SKM-1 (cell line): ENCODE measurements around the gene OST4.
A peak's percentile ranks its signal among the peaks of the same experiment; 100 is the strongest.
"Not testable (repeated sequence)": the region's sequence is repeated elsewhere in the genome, so short reads cannot be mapped to it uniquely, and the experiment has no call there.

Source experiments
- DNase-seq: peaks from one replicate; lab custom pipeline; 2025; ENCODE audit not compliant: unreplicated experiment; lab: John Stamatoyannopoulos, UW

OST4 gene

DNA sequence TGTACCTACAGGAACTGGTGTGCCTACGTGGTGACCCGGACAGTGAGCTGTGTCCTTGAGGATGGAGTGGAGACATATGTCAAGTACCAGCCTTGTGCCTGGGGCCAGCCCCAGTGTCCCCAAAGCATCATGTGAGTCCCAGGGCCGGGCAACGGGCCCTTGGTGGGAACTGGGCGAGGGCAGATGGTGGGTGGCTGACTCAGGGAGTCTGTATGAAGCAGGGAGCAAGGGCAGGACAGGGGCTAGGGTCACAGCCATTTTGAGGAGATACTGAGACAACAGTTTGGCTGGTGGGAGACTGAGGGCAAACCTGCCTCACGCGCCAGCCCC is 8.7 kb upstream of the OST4 start:
- no peak for DNase-seq

DNA sequence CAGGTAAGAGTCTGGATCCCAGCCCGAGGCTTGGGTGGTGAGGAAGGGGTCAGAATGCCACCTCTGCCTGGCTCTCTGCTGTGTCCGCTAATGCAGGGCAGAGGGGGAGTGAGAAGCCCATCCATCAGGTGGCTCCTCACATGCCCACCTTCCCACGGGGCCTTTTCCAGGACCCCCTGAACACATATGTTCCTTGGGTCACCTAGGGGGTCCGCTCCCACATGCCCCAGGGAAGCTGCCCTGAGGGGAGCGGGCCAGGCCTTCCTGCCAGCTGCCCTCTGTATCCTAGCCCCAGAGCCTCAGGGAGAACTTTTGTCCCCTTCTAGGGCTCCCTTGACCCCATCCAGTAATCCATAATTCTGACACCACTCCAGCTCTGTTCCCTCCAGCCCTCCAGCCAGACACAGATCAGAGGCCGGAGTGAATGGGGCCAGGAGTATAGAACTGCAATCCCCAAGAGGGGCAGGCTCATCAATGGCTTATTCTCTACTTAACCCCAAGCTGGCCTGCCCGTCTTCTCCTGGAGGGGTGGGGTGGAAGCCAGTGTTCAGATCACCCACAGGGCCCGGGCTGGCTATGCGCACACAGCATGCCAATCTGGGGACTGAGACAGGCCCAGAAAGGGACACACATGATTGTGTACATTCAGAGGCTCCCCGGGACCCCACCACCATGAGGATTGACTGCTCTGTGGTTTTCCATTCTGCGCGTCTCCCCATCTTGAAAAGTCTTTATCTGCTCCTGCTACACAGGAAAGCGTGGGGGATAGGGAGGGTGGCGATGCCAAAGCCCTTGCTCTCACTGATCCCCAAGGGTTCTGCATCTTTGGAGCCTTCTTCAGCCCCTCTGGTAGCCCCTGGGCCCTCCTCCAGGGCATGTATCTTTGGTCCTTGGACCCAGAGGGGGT is 8.0 kb upstream of the OST4 start:
- no peak for DNase-seq

DNA sequence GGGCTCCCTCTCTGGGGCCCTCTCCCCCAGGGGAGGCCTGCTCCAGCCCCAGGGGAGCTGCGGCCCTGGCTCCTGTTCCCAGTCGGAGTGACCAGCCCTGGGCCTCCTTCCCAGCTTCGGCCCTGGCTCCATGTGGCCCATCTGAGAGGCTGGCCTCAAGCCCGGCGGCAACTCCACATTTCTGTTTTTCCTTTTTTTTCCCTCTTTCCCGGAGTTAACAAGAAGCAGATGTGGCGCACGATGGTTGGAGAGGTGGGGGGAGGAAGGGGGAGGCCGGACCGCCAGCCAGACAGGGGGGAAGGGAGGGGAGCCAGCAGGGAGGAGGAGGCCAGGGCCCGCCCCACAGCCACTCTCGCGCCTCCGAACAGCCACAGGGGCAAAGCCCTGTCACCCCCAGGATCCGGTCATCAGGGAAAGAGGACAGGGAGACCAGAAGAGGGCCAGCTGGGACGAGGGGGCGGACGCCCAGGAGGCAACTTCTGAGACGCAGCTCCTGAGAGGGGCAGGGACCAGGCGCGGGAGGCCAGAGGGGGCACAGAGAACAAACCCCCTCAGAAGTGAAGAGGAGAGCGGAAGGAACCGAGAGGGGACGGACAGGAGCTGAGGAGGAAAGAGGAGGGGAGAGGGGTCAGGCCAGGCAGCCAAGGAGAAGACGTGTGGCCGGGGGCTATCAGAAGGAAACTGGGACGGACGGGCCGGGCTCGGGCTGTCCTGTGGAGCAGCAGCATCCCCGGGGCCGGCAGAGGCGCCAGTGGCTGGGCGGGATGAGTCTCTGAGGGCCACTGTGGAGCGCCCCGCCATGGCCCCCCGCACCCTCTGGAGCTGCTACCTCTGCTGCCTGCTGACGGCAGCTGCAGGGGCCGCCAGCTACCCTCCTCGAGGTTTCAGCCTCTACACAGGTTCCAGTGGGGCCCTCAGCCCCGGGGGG is 7.1 kb upstream of the OST4 start, which contains the start of gene EMILIN1:
Gene EMILIN1 (plus strand): TSS at position 349 of the 928 bp plus-strand sequence. CDS start 451 bp downstream, at position 800.
- DNase-seq: no peak

DNA sequence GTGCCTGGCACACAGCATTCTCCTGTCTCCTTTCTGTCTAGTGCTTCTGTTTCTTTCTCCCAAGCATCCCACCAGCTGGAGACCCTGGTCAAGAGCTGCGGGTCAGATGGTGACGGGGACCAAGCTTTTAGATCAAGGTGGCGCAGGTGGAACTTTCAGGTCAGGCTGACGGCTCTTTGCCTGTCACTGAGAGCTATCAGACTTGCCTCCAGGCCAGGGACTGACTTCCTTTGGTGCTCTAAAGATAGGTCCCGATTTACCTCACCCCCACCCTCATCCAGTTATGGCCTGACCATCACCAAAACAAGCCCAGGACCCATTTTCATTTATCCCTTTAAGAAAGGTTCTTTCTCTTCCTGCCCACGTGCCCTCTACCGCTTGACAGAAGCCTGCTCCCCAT is 5.8 kb upstream of the OST4 start:
- no peak for DNase-seq

DNA sequence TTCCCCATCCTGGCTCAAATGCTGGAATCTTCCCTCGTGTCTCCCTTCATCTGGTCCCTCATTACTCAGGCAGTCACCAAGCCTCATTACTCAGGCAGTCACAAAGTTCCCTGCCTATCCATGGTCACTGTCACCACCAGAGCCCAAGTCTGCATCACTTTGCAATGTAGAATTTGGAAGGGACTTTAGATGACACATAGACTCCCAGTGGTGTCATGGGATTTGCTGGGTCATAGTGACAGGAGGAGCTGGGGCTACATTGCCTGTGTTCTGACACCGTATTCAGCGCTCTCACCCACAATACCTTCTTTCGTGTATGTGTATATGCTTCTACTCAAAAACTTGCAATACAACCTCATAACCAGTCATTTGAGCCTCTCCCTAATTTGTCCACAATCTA is 4.9 kb upstream of the OST4 start:
- no peak for DNase-seq

DNA sequence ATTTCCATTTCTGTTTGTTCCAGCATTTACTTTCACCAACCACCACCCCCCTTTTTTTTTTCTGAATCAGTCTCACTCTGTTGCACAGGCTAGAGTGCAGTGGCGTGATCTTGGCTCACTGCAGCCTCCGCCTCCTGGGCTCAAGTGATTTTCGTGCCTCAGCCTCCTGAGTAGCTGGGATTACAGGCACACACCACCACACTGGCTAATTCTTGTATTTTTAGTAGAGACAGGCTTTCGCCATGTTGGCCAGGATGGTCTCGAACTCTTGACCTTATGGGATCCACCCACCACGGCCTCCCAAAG is 4.1 kb upstream of the OST4 start:
- DNase-seq: not testable (repeated sequence)

DNA sequence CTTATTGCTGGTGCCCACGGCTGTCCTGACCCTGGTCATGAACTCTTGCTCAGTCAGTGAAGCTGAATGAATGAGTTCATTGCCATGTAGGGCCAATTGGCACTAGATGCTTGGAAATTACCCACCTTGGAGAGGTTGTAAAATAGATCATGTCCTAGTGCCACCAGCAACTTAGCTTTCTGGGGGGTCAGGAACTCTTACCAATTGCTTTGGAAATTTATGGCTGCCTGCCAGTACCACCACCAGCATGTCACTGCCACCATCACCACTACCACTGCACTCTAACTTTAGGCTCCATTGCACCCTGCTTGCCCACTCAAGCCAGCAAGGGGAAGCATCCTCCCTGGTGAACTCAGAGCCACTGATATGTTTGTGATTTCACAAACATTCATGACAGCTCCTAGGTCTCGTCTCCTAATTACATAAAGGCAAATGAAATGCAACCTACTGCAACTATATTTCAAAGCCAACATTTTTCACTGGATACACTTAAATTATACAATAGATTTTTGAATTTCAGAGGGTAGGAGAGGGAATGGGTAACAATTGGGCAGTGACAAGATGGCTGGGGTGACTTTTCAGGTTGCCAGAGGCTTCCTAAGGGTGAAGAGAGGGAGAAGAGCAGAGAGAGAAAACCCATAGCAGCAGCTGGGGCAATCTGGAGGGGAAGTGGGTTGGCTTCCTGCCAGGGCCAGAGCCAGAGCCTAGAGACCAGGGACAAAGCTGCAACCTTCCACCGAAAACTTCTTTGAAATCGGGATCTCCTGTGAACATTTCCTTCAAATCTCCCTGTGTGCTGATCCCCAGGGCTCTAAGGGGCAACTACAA is 3.5 kb upstream of the OST4 start:
- DNase-seq: peak; percentile 48

DNA sequence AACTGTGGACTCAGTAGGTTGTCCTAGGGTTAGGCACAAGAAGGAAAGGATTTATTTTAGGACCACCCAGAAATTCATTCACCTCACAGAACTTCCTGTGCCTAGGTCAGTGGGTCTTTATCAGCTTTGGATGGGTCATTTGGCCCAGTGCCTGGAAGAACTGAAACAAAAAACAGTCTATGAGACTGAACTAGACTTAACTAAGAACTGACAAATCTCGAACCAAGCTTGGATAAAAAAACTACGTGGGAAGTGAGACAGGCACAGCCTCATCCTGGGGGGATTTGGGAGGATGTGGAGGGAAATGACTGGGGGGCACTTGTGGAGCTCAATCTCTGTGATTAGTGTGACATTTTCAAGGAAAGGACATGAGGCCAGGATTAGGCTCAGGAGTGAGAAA is 2.3 kb upstream of the OST4 start:
- no peak for DNase-seq

DNA sequence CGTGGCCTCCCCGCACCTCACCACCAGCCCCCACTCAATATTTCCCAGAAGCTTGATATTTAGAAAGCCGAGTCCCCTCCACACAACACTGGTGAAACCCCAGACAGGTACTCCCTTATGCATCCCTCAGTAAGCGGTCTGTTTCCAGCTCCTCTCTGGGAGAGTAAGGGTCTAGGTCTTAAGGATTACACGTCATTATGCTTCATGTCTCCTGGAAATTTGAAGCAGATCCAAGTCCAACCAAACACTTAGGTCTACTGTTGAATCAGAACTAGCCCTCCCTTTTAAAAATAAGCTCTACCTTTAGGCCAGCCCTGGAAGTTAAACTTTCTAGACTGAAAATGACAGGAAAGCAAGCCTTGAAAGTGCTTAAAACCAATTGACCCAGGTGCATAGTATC is 1.5 kb upstream of the OST4 start:
- DNase-seq: no peak

DNA sequence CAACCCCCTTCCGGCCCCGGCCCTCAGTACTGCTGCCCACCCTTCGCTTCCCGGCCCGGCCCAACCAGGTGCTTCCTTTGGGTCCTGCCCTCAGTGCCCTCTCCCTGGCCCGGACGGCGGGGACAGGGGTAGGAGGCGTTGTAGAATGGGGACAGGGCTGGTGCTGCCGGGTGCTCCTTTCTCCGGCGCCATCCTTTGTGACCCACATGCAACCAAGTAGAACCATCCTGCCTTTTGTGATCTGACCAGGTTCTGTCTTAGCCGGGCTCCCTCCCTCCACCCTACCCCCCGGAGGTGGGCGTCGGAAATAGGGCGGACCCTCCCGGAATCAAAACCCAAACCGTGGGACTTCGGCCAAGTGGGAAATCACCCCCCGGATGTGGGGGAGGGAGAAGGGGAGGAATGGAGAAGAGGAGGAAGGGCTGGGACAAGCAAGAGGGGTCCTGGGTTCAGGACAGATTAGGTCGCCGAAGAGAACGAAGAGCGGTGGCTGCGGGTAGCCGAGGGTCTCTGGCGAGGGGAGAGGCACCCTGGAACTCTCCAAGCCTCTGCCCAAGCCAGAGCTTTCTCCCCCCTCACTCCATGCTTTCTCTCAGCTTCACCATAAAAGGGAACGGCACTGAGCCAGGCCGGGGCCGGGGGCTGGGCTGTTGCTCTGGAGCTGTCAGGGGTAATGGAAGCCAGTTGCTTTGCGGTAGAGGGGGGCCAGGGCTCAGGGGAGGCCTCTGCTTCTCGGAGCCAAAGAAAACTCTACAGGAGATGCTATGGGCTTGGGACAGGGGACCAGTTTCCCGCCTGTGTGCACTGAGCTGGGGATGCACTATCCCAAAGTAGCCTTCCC is 756 bp upstream of the OST4 start:
- DNase-seq: no peak

DNA sequence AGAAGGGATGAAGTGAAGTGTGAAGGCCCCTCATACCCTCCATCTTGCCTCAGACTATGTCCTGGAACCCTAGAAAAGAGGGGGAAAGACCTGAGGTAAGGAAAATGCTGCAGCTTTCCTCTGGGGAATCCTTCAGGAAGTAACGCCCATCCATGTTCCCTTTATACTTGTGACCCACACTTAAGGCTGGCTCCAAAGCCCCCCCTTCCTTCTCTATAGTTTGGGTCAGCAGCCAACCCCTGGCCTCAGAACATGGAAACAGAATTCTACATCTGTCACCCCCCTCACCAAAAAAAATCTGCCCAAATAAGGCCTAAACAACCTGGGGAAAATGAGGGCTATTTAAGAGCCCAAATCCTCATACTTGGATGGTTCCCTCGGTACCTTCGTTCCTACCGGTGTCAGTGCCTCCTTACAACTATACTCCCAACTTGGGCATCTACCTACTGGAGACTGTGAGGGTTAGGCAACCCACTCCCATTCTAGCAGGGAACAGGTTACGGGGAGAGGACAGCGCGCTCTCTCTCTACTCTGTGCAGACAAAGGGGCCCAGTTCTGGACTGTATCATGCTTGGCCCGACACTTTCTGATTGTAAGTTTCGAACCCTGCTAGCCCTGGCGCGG is 689 bp downstream of the OST4 start:
- no peak for DNase-seq

DNA sequence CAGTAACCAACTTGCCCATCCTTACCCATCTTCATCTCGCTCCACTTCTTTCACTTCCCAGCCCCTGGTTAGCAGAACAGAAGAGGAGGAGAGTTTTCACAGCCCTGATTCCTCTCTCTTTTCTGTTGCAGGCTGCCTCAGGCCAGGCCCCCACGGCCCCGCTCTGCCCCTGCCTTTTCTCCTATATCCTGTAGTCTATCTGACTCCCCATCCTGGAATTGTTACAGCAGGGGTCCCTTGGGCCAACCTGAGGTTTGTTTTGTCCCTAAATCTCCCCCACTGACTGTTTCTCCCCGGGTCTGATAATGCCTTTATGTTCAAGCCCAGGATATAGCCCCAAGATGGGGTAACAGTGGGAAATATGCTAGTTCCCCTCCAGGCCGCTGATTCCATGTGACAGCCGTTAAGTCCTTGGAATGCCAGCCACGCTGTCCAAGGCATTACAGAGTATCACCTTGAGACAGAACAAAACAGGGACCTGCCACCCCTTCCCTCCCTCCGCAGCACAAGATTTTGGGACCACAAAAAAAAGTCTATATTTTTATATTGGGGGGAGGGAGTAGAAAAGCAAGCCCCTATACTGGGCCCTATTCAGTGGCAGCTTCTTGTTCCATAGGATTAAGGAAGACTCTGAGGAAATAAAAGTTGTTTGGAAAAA is 1.4 kb downstream of the OST4 start:
- no peak for DNase-seq

DNA sequence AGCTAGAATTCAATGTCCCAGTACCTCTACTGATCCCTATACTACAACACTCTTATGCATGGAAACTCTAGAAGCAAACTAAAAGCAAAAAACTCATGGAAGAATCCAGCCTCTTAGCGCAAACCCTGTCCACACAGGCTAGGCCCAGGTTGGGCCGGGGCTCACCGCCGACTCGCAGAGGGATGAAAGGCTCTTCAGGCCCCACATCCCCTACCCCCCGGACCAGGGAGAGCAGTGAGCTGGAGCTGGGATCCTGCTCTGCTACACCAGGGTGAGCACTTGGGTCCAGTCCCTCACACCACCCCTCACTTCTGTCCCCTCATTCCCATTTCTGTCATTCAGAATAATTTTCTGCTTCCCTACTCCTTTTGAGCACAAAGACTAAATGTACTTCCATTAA is 2.0 kb downstream of the OST4 start:
- no peak for DNase-seq

DNA sequence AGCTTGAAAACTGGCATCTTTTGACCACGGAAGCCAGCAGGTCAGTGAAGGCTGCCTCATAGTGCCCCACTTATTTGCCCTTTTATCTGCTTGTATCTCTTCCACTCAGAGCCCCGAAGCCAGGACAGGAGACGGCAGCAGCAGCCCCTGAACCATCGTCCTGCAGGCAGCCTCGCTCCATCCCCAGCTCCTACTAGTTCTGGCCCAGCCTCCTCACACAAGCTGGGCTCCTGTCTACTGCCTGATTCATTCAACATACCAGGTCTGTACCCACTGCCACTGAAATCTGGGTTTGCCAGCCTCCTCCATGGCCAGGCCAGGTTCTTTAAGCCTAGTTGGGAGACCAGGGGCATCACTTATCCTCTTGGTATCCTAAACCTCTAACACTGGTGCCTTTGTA is 4.1 kb downstream of the OST4 start:
- DNase-seq: no peak

DNA sequence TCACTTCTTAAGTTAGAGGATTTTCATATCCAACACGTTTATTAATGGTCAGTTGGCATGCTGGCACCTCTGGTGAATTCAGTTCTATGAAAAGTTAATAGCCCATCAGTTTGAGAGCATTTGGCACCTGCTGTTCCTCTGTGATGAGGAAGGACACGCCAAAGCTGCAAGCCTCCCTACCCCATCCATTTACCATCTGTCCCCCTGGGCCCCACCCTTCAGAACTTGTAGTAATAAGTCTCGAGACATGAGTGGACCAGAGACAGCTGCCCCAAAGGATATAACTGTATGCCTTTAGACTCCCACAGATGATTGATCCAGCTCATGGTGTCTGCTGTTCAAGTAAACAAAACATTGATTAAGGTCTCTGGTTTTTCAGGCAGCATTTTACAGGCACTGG is 6.3 kb downstream of the OST4 start:
- no peak for DNase-seq

DNA sequence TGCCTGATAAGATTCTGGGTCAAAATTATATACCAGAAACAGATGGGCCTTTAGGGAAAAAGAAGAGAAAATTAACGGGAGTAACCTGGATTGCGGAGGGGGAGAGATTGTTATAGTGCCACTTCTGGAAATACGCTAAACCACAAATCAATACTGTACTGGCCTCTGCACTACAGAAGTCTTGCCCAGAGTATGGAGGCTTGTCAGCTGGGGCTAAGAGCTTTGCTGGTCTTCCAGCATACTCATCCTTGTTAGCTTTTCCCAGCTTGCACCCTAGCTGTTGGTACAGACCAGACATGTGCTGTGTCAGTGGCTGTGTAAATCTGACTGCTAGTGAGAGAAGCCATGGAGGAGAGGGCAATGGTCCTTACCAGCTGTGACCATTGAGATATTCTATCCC is 11.1 kb downstream of the OST4 start:
- DNase-seq: no peak

DNA sequence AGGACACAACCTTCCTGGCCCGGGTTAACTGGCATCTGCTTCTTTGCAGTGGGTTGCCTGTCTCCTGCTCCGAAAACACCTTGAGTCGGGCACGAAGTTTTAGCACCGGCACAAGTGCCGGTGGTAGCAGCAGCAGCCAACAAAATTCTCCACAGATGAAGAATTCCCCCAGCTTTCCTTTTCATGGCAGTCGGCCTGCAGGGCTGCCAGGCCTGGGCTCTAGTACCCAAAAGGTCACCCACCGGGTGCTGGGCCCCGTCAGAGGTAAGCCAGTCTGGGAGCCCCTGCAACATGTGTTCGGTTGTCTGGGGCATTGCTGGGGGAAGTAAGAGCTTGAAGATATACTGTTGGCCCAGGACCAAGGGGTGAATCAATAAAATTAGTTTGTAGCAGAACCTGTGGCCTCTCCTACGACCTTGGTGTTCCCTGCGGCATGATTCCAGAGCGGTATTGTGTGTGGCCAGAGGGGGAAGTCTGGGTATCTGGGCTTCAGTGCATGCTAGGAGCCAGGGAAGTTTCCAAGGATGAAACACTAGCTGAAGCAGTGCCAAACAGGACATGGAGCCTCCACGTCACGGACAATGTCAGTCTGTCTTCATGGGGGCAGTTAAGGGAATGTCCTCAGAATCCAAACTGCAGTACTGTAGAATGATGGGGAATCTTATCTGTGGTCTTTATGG is 12.2 kb downstream of the OST4 start:
- DNase-seq: no peak

DNA sequence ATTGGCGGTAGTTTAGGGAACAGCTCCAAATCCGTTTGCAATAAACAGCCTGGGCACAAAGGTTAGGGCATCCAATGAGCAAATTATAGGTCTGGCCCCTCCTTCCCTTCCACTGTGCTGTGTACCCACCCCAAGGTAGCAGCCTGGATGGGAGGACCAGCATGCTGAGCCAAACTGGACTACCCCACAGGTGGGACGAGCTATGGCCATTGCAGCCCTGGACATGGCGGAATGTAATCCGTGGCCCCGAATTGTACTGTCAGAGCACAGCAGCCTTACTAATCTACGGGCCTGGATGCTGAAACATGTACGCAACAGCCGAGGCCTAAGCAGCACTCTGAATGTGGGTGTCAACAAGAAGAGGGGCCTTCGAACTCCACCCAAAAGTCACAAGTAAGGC is 13.2 kb downstream of the OST4 start:
- no peak for DNase-seq

DNA sequence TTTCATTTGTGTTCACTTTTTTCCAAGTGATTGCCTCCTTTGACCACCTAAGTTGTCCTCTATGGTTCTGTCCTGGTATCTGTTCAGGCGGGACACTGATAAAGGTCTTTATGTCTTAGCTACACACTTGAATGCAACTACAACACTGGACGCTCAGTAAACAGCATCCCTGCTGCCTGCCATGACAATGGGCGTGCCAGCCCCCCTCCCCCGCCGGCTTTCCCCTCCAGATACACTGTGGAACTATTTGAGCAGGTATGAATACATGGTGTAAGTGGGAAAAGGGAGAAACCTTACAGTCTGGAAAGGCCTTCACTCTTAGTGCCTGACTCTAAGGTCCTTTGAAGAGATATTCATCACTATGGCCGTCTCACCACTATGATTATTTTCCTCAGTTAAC is 14.3 kb downstream of the OST4 start:
- DNase-seq: no peak
